H9 (cell line): ENCODE measurements around the gene ARNT2. TPM values are rescaled to one million over a fixed set of nuclear protein-coding genes. Genes with fewer than 3 reads are reported as not detected.

ENCODE experiments used
- DNase-seq: peaks from one replicate; pipeline ENCODE4 v3.0.0-alpha.2; 2017
- H2AFZ ChIP-seq: one replicate; pipeline ENCODE4 v1.6.1; 2013; ENCODE audit warnings: mild to moderate bottlenecking, low read length, control low read depth, moderate library complexity
- H2AK5ac ChIP-seq: 2 replicates; pipeline ENCODE4 v1.6.1; 2013; ENCODE audit warnings: low read length, control low read depth, mixed read lengths; ENCODE audit not compliant: insufficient read length
- H2BK120ac ChIP-seq: one replicate; pipeline ENCODE4 v1.6.1; 2013; ENCODE audit warnings: low read depth, mild to moderate bottlenecking, low read length, control low read depth, inconsistent platforms; ENCODE audit not compliant: poor library complexity, severe bottlenecking
- H2BK12ac ChIP-seq: 2 replicates; pipeline ENCODE4 v1.6.1; 2013; ENCODE audit warnings: low read length, control low read depth, mixed read lengths, low read depth; ENCODE audit not compliant: insufficient read length
- H2BK15ac ChIP-seq: 2 replicates; pipeline ENCODE4 v1.6.1; 2013; ENCODE audit warnings: low read depth, low read length, control low read depth
- H2BK20ac ChIP-seq: one replicate; pipeline ENCODE4 v1.6.1; 2013; ENCODE audit warnings: low read depth, mild to moderate bottlenecking, low read length, control low read depth, inconsistent platforms; ENCODE audit not compliant: poor library complexity, severe bottlenecking
- H2BK5ac ChIP-seq: 2 replicates; pipeline ENCODE4 v1.6.1; 2013; ENCODE audit warnings: low read length, control low read depth, mixed read lengths; ENCODE audit not compliant: insufficient read length
- H3K14ac ChIP-seq: 2 replicates; pipeline ENCODE4 v1.6.1; 2013; ENCODE audit warnings: low read length, control low read depth; ENCODE audit not compliant: insufficient read depth
- H3K18ac ChIP-seq: 2 replicates; pipeline ENCODE4 v1.6.1; 2013; ENCODE audit warnings: low read depth, mild to moderate bottlenecking, mixed read lengths, low read length, control low read depth; ENCODE audit not compliant: insufficient read length
- H3K23ac ChIP-seq: 2 replicates; pipeline ENCODE4 v1.6.1; 2013; ENCODE audit warnings: low read length, control low read depth, mixed read lengths, low read depth; ENCODE audit not compliant: insufficient read length
- H3K23me2 ChIP-seq: 2 replicates; pipeline ENCODE4 v1.6.1; 2013; ENCODE audit warnings: low read depth, mild to moderate bottlenecking, mixed read lengths, low read length, control low read depth; ENCODE audit not compliant: insufficient read length, poor library complexity, severe bottlenecking
- H3K27ac ChIP-seq: 2 replicates; pipeline ENCODE4 v1.5.1; 2013; ENCODE audit warnings: low read length, control low read depth, mixed read lengths, low read depth; ENCODE audit not compliant: insufficient read length
- H3K27me3 ChIP-seq: 2 replicates; pipeline ENCODE4 v1.6.1; 2013; ENCODE audit warnings: low read length, control low read depth, inconsistent platforms; ENCODE audit not compliant: insufficient read depth
- H3K4ac ChIP-seq: 2 replicates; pipeline ENCODE4 v1.6.1; 2013; ENCODE audit warnings: low read depth, mild to moderate bottlenecking, control low read depth, inconsistent platforms, low read length, moderate library complexity
- H3K4me1 ChIP-seq: 2 replicates; pipeline ENCODE4 v1.6.1; 2013; ENCODE audit warnings: low read length, control low read depth, inconsistent platforms; ENCODE audit not compliant: insufficient read depth
- H3K4me2 ChIP-seq: 2 replicates; pipeline ENCODE4 v1.6.1; 2013; ENCODE audit warnings: low read length, control low read depth, mixed read lengths; ENCODE audit not compliant: insufficient read length, insufficient read depth
- H3K56ac ChIP-seq: 2 replicates; pipeline ENCODE4 v1.6.1; 2013; ENCODE audit warnings: low read depth, mild to moderate bottlenecking, mixed read lengths, low read length, control low read depth; ENCODE audit not compliant: insufficient read length
- H3K79me1 ChIP-seq: 2 replicates; pipeline ENCODE4 v1.6.1; 2013; ENCODE audit warnings: low read depth, mild to moderate bottlenecking, moderate library complexity, low read length, control low read depth, inconsistent platforms; ENCODE audit not compliant: insufficient read depth, poor library complexity, severe bottlenecking
- H3K79me2 ChIP-seq: 2 replicates; pipeline ENCODE4 v1.6.1; 2013; ENCODE audit warnings: low read length, control low read depth, inconsistent platforms; ENCODE audit not compliant: insufficient read depth
- H3K9ac ChIP-seq: 2 replicates; pipeline ENCODE4 v1.6.1; 2013; ENCODE audit warnings: low read length, control low read depth, mixed read lengths; ENCODE audit not compliant: insufficient read length; ENCODE audit errors: extremely low read depth
- H3K9me3 ChIP-seq: one replicate; pipeline ENCODE4 v1.6.1; 2013; ENCODE audit warnings: low read depth, low read length, inconsistent platforms; ENCODE audit not compliant: control insufficient read depth
- H3T11ph ChIP-seq: one replicate; pipeline ENCODE4 v1.6.1; 2013; ENCODE audit warnings: mild to moderate bottlenecking, low read length, control low read depth, inconsistent platforms
- H4K20me1 ChIP-seq: one replicate; pipeline ENCODE4 v1.6.1; 2013; ENCODE audit not compliant: control insufficient read depth, insufficient read length, insufficient read depth
- H4K5ac ChIP-seq: 2 replicates; pipeline ENCODE4 v1.6.1; 2013; ENCODE audit warnings: low read depth, mild to moderate bottlenecking, mixed read lengths, low read length, control low read depth; ENCODE audit not compliant: insufficient read length
- H4K8ac ChIP-seq: replicated peaks from 2 replicates; pipeline ENCODE4 v1.6.1; 2013; ENCODE audit warnings: low read length, control low read depth, mixed read lengths, low read depth; ENCODE audit not compliant: insufficient read length
- H4K91ac ChIP-seq: 2 replicates; pipeline ENCODE4 v1.6.1; 2013; ENCODE audit warnings: low read depth, mild to moderate bottlenecking, moderate library complexity, mixed read lengths, low read length, control low read depth; ENCODE audit not compliant: insufficient read length
- H3K27ac Mint-ChIP-seq, 3 experiments: 2 replicates in 2 of 3; 3 replicates in 1 of 3; pipeline ENCODE4 v1.8.0; 2020 to 2021; ENCODE audit warnings: mixed read lengths in 3 of 3, mild to moderate bottlenecking in 1 of 3, moderate library complexity in 1 of 3
- H3K27me3 Mint-ChIP-seq: 2 replicates; pipeline ENCODE4 v1.8.0; 2021; ENCODE audit warnings: low read depth, mild to moderate bottlenecking, moderate library complexity, mixed read lengths
- H3K36me3 Mint-ChIP-seq, 3 experiments: 2 replicates in 2 of 3; 3 replicates in 1 of 3; pipeline ENCODE4 v1.8.0; 2020 to 2021; ENCODE audit warnings: low read depth in 3 of 3, mixed read lengths in 3 of 3; ENCODE audit not compliant: insufficient read depth in 1 of 3
- H3K4me1 Mint-ChIP-seq, 2 experiments: 2 replicates each; pipeline ENCODE4 v1.8.0; 2020; ENCODE audit warnings: mixed read lengths in 2 of 2
- H3K4me3 Mint-ChIP-seq, 2 experiments: 2 replicates in 1 of 2; 3 replicates in 1 of 2; pipeline ENCODE4 v1.8.0; 2020 to 2021; ENCODE audit warnings: mild to moderate bottlenecking in 2 of 2, mixed read lengths in 2 of 2, moderate library complexity in 1 of 2
- H3K9me3 Mint-ChIP-seq, 2 experiments: 2 replicates in 1 of 2; 3 replicates in 1 of 2; pipeline ENCODE4 v1.8.0; 2020; ENCODE audit warnings: mild to moderate bottlenecking in 2 of 2, mixed read lengths in 2 of 2, moderate library complexity in 1 of 2
- WGBS: extraction: QIAGEN DNeasy Blood & Tissue Kit; methylation state at CpG from one replicate; pipeline ENCODE4 v1.1.7; 2013; ENCODE audit warnings: missing lambda C conversion rate, low lambda C conversion rate, mixed read lengths; ENCODE audit not compliant: insufficient read length; ENCODE audit errors: extremely low coverage; 5-methylcytosine and 5-hydroxymethylcytosine counted together
- total RNA-seq: library from RNA; stranded (reverse); gene quantifications from 2 replicates; pipeline ENCODE4 v1.2.1, GENCODE V29; 2021
- TF ChIP-seq, protein P1 (sequence below): fragments of 200-600 bp; sonication (generic); conservative IDR thresholded peaks from 3 replicates; pipeline ENCODE4 v1.8.0; 2021; ENCODE audit warnings: antibody characterized with exemption, mild to moderate bottlenecking

The ARNT2 gene
- total RNA-seq, 1 experiment from 2014 or later, result 10.5 TPM

GRCh38 chr15:80580106-80580505, 175.9 kb downstream of the ARNT2 start:
- DNase-seq, result peak; percentile 15
- H3T11ph ChIP-seq, result no peak overlapping the region
- H3K79me2 ChIP-seq, result no peaks in the 10 kb centered on the region
- no peak overlapping the region for H3K23ac ChIP-seq
- Mint-ChIP-seq H3K4me1 (peaks cover 0 to 3% of the 10 kb centered on the region in 2 experiments; a peak in 2 of 4 replicates), H3K27me3 (no peaks in the 10 kb centered on the region; the same call in 1 of the 2 replicates), H3K27ac (peak overlapping the region in 2 of 3 experiments; percentile 16 to 44; a peak in 4 of 7 replicates), H3K4me3 (no peak overlapping the region), H3K36me3 (peaks cover 0 to 11% (median 0%) of the 10 kb centered on the region in 3 experiments; a peak in 4 of 7 replicates), H3K9me3 (no peaks in the 10 kb centered on the region)
- no peak overlapping the region for H2BK12ac ChIP-seq
- no peak overlapping the region for H3K4ac ChIP-seq
- no peak overlapping the region for H2BK5ac ChIP-seq
- H3K27ac ChIP-seq, result no peak overlapping the region
- no peak overlapping the region for H3K56ac ChIP-seq
- H3K4me1 ChIP-seq, result no peaks in the 10 kb centered on the region
- H2BK20ac ChIP-seq, result no peak overlapping the region
- no peak overlapping the region for H2AFZ ChIP-seq
- H3K4me2 ChIP-seq, result no peak overlapping the region
- no peak overlapping the region for H2BK120ac ChIP-seq
- H4K20me1 ChIP-seq, result peaks cover 3% of the 10 kb centered on the region
- no peaks in the 10 kb centered on the region for H3K27me3 ChIP-seq
- no peaks in the 10 kb centered on the region for H3K79me1 ChIP-seq
- H3K9me3 ChIP-seq, result no peaks in the 10 kb centered on the region
- no CpG with 5 or more reads among the region's 9 CpGs for WGBS
- no peak overlapping the region for H3K14ac ChIP-seq
- no peak overlapping the region for H4K5ac ChIP-seq
- H4K91ac ChIP-seq, result no peak overlapping the region
- H4K8ac ChIP-seq, result no peak overlapping the region
- no peak overlapping the region for H3K18ac ChIP-seq
- TF ChIP-seq, protein P1, sequence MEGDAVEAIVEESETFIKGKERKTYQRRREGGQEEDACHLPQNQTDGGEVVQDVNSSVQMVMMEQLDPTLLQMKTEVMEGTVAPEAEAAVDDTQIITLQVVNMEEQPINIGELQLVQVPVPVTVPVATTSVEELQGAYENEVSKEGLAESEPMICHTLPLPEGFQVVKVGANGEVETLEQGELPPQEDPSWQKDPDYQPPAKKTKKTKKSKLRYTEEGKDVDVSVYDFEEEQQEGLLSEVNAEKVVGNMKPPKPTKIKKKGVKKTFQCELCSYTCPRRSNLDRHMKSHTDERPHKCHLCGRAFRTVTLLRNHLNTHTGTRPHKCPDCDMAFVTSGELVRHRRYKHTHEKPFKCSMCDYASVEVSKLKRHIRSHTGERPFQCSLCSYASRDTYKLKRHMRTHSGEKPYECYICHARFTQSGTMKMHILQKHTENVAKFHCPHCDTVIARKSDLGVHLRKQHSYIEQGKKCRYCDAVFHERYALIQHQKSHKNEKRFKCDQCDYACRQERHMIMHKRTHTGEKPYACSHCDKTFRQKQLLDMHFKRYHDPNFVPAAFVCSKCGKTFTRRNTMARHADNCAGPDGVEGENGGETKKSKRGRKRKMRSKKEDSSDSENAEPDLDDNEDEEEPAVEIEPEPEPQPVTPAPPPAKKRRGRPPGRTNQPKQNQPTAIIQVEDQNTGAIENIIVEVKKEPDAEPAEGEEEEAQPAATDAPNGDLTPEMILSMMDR, result no peak
- no peak overlapping the region for H2BK15ac ChIP-seq
- peaks cover 3% of the 10 kb centered on the region for H3K23me2 ChIP-seq
- H2AK5ac ChIP-seq, result no peak overlapping the region
- no peak overlapping the region for H3K9ac ChIP-seq
